ENCODE data around the gene CMTM7.

CMTM7 gene

DNA sequence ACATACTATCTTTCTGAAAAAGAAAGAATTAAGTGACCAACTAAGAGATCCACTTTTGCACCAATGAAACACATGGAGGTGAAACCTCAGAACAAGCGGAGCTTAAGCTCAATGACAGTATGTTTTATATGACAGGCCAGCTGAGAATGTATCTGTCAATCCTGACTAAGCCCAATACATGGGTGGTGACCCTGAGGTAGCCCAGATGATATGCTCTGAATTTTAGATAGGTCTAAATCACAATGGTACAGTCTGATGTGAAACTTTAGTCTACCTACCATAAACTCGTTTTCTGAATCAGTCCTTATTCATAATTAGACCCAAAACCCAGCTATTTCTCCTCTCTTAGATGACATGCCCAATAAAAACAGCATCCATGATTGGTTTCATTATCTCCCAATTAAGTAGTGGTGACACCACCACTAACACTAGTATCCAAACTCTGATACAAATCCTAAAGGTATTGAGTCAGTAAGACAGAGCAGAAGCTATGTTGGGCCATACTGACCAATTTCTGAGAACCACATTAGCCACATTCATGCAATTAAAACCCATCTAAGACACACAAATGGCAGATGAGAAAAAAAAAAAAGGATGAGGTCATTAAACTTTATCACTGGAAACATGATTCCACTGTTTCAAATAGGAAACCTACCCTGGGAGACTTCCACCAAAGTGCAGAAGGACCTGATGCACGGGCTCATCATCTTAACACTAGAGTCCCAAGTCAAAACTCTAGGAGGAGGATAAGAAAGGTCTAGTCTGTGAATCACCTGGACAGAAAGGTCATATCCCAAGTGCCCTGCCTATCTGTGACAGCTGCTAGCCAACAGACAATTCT is 90.4 kb downstream of the CMTM7 start:
- no peak for DNase-seq (ENCODE audit: low read depth, low spot score)
- H3K4me3 ChIP-seq (ENCODE audit: insufficient read length, low read depth) = no peak overlapping the region
- no peaks in the 10 kb centered on the region for H3K4me1 ChIP-seq (ENCODE audit: insufficient read depth, insufficient read length)
- no peak overlapping the region for H3K9ac ChIP-seq (ENCODE audit: insufficient read length, low read depth)
- H3K36me3 ChIP-seq (ENCODE audit: insufficient read depth, insufficient read length, low read length) = peaks cover 51% of the 10 kb centered on the region
- no peaks in the 10 kb centered on the region for H3K27me3 ChIP-seq (ENCODE audit: insufficient read depth, insufficient read length)
- no peaks in the 10 kb centered on the region for H3K9me3 ChIP-seq (ENCODE audit: insufficient read depth, low read length)
- TF ChIP-seq ZNF274 (IDR thresholded peaks at IDR 0.05; ENCODE audit: low read depth, low read length) = no peak
- no peak for TF ChIP-seq SUZ12 (IDR thresholded peaks at IDR 0.05; ENCODE audit: extremely low read depth, insufficient read depth, insufficient read length)
- TF ChIP-seq YY1 (IDR thresholded peaks at IDR 0.05; ENCODE audit: insufficient read depth, insufficient read length) = no peak

DNA sequence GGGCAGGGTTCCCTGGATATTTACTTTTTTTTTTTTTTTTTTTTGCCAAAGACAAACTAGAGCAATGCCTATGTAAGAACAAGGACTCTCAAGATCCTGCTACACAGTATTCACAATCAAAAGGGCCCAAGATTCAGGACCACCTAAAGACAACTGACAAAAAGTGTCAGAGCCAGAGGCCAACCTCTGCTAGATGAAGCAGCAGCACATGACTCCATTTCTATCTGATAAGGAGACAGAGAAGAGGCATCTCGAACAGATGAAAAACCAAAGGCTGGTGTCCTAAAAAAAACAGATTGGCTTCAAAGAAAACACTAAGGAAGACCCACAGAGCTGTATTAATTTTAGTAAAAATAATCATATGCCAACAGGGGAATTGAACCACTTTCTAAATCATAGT is 91.0 kb downstream of the CMTM7 start:
- no peaks in the 10 kb centered on the region for H3K27me3 ChIP-seq (ENCODE audit: insufficient read depth, insufficient read length)
- DNase-seq (ENCODE audit: low read depth, low spot score) = no peak
- H3K4me3 ChIP-seq (ENCODE audit: insufficient read length, low read depth) = no peak overlapping the region
- TF ChIP-seq SUZ12 (IDR thresholded peaks at IDR 0.05; ENCODE audit: extremely low read depth, insufficient read depth, insufficient read length) = no peak
- TF ChIP-seq ZNF274 (IDR thresholded peaks at IDR 0.05; ENCODE audit: low read depth, low read length) = no peak
- no peak for TF ChIP-seq YY1 (IDR thresholded peaks at IDR 0.05; ENCODE audit: insufficient read depth, insufficient read length)
- no peak overlapping the region for H3K9ac ChIP-seq (ENCODE audit: insufficient read length, low read depth)
- H3K9me3 ChIP-seq (ENCODE audit: insufficient read depth, low read length) = no peaks in the 10 kb centered on the region
- H3K36me3 ChIP-seq (ENCODE audit: insufficient read depth, insufficient read length, low read length) = peaks cover 54% of the 10 kb centered on the region
- no peaks in the 10 kb centered on the region for H3K4me1 ChIP-seq (ENCODE audit: insufficient read depth, insufficient read length)

DNA sequence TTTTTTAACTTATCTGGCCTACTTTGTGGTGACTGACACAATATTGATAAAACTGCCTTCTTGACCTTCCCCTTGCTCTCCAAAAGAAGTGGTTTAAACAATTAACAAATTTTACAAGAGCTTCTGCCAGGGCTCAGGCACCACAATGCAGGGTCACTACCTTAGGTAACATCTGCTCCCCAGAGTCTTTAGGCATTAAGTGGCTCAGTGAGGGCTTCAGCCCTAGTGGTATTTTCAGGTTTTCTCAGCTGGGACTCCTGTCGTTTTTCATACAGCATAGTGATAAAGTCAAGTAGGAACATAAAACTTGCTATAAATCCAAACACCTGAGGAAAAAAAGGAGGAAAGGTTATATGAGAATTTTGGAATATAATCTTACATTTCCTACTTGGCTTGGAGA is 92.1 kb downstream of the CMTM7 start:
- peaks cover 55% of the 10 kb centered on the region for H3K36me3 ChIP-seq (ENCODE audit: insufficient read depth, insufficient read length, low read length)
- TF ChIP-seq ZNF274 (IDR thresholded peaks at IDR 0.05; ENCODE audit: low read depth, low read length) = no peak
- TF ChIP-seq YY1 (IDR thresholded peaks at IDR 0.05; ENCODE audit: insufficient read depth, insufficient read length) = no peak
- DNase-seq (ENCODE audit: low read depth, low spot score) = no peak
- no peak overlapping the region for H3K4me3 ChIP-seq (ENCODE audit: insufficient read length, low read depth)
- no peaks in the 10 kb centered on the region for H3K27me3 ChIP-seq (ENCODE audit: insufficient read depth, insufficient read length)
- H3K4me1 ChIP-seq (ENCODE audit: insufficient read depth, insufficient read length) = no peaks in the 10 kb centered on the region
- H3K9me3 ChIP-seq (ENCODE audit: insufficient read depth, low read length) = no peaks in the 10 kb centered on the region
- no peak overlapping the region for H3K9ac ChIP-seq (ENCODE audit: insufficient read length, low read depth)

DNA sequence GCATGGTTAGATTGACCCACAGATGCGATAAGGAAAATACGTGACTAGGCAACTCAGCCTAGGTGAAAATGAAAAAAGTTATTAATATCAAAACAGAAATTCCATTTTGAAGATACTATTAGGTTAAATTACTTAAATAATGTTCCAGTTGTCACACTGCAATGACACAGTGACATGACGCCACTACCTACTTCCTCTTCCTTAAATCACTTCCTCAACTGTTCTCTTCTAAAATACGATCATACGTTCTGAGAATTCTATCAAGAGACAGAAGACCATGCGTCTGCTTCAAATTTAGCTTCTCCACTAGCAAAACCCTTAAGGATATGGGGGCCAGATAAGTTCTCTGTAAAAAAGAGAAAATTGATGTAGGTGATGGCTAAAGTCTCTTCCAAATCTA is 92.8 kb downstream of the CMTM7 start:
- no peak overlapping the region for H3K9ac ChIP-seq (ENCODE audit: insufficient read length, low read depth)
- TF ChIP-seq ZNF274 (IDR thresholded peaks at IDR 0.05; ENCODE audit: low read depth, low read length) (no peak), SUZ12 (IDR thresholded peaks at IDR 0.05; ENCODE audit: extremely low read depth, insufficient read depth, insufficient read length) (no peak), YY1 (IDR thresholded peaks at IDR 0.05; ENCODE audit: insufficient read depth, insufficient read length) (no peak)
- DNase-seq (ENCODE audit: low read depth, low spot score) = no peak
- H3K36me3 ChIP-seq (ENCODE audit: insufficient read depth, insufficient read length, low read length) = peaks cover 49% of the 10 kb centered on the region
- H3K27me3 ChIP-seq (ENCODE audit: insufficient read depth, insufficient read length) = no peaks in the 10 kb centered on the region
- no peak overlapping the region for H3K4me3 ChIP-seq (ENCODE audit: insufficient read length, low read depth)
- no peaks in the 10 kb centered on the region for H3K4me1 ChIP-seq (ENCODE audit: insufficient read depth, insufficient read length)
- H3K9me3 ChIP-seq (ENCODE audit: insufficient read depth, low read length) = no peaks in the 10 kb centered on the region

DNA sequence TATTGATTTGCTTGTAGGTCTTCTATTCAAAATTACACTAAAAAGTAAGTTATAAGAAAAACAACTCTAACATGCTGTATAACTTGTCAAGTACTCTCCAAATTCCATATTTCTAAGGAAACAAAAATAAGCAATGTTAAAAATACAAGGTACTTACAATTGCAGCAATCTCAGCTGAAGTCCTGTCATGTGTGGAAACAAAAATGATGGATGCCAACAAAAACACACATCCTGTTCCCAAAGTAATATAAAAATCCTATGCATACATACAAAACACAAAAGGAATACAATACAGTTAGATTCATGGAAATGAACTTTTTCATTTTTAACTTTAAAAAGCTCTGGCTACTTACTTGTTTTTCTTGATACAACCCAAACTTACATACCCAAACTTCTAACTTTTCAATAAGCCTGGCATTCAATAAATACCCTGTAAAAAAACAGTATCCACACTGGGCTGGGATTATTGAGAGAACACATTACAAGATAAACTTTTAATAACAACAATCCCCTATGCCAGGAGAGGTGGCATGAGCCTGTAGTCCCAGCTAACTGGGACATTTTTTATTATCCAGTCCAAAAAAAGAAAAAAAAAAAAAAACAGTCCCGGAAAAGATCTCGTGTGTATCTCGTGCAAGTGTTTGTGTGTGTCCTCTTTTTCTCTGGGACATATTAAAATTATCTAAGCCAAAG is 96.3 kb downstream of the CMTM7 start:
- no peak for TF ChIP-seq YY1 (IDR thresholded peaks at IDR 0.05; ENCODE audit: insufficient read depth, insufficient read length)
- no peak for TF ChIP-seq SUZ12 (IDR thresholded peaks at IDR 0.05; ENCODE audit: extremely low read depth, insufficient read depth, insufficient read length)
- no peak for TF ChIP-seq ZNF274 (IDR thresholded peaks at IDR 0.05; ENCODE audit: low read depth, low read length)
- Histone ChIP-seq H3K9ac (ENCODE audit: insufficient read length, low read depth) (no peak overlapping the region), H3K4me1 (ENCODE audit: insufficient read depth, insufficient read length) (no peaks in the 10 kb centered on the region), H3K36me3 (ENCODE audit: insufficient read depth, insufficient read length, low read length) (peaks cover 44% of the 10 kb centered on the region), H3K27me3 (ENCODE audit: insufficient read depth, insufficient read length) (no peaks in the 10 kb centered on the region), H3K9me3 (ENCODE audit: insufficient read depth, low read length) (no peaks in the 10 kb centered on the region), H3K4me3 (ENCODE audit: insufficient read length, low read depth) (no peak overlapping the region)
- no peak for DNase-seq (ENCODE audit: low read depth, low spot score)

DNA sequence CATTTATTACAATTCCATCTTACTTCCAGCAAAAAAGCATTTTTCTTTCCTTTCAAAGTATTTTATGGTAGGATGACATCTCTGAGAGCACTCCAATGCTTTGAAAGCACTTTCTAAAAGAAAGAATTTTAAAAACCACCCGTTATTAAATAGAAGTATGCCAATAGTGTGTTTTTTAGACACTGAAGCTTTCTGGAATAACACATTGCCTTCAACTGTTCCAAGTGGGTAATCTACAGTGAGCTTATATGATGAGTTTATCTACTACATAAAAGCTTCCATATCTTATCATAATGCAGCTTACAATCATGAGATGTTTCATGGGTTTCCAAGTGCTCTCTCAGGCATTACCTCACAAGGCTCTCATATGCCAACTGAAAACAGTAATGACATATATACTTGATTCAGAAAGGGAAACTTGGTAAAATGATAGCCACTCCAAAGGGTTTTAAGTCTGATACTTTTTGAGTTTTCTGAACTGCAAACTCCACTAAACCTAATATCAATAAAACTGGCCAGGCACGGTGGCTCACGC is 96.9 kb downstream of the CMTM7 start:
- H3K4me1 ChIP-seq (ENCODE audit: insufficient read depth, insufficient read length) = no peaks in the 10 kb centered on the region
- H3K9ac ChIP-seq (ENCODE audit: insufficient read length, low read depth) = no peak overlapping the region
- no peak for DNase-seq (ENCODE audit: low read depth, low spot score)
- peaks cover 38% of the 10 kb centered on the region for H3K36me3 ChIP-seq (ENCODE audit: insufficient read depth, insufficient read length, low read length)
- H3K9me3 ChIP-seq (ENCODE audit: insufficient read depth, low read length) = no peaks in the 10 kb centered on the region
- H3K27me3 ChIP-seq (ENCODE audit: insufficient read depth, insufficient read length) = no peaks in the 10 kb centered on the region
- no peak overlapping the region for H3K4me3 ChIP-seq (ENCODE audit: insufficient read length, low read depth)
- no peak for TF ChIP-seq YY1 (IDR thresholded peaks at IDR 0.05; ENCODE audit: insufficient read depth, insufficient read length)

DNA sequence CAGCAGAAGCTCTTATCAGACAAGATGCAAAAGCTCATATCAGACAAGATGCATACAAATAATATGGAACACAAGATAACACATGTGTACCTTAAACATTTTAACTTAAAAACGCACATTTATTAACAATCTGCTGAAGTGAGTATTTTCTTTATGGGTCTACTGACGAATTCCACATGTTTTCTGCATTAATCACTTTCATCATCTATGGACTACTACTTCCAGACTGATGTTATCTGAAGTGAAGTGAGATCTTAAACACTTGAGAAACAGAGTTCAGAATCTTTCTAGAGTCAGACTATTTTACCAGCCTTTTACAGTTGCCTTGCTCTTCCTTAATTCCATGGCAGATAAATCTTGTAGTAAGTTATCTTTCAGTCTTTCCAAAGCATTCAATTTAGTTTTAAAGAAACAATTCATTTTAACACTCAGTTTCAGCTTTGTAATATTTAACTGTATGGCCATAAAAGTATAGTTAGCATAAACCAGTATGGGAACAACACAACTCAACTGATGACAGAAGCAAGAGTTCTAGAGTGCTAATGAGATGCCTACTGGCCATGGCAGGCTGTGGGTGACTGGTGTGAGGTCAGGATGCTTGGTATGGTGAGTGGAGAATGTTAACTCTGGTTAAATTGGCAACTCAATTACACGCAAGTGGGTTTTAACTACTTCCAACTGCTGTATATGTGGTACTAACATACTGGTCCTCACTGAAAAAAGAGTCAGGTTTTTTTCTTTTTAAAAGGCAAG is 101.2 kb downstream of the CMTM7 start:
- H3K27me3 ChIP-seq (ENCODE audit: insufficient read depth, insufficient read length) = no peaks in the 10 kb centered on the region
- H3K9me3 ChIP-seq (ENCODE audit: insufficient read depth, low read length) = no peaks in the 10 kb centered on the region
- no peaks in the 10 kb centered on the region for H3K4me1 ChIP-seq (ENCODE audit: insufficient read depth, insufficient read length)
- no peak for TF ChIP-seq YY1 (IDR thresholded peaks at IDR 0.05; ENCODE audit: insufficient read depth, insufficient read length)
- TF ChIP-seq SUZ12 (IDR thresholded peaks at IDR 0.05; ENCODE audit: extremely low read depth, insufficient read depth, insufficient read length) = no peak
- TF ChIP-seq ZNF274 (IDR thresholded peaks at IDR 0.05; ENCODE audit: low read depth, low read length) = no peak
- no peak overlapping the region for H3K9ac ChIP-seq (ENCODE audit: insufficient read length, low read depth)
- no peak overlapping the region for H3K4me3 ChIP-seq (ENCODE audit: insufficient read length, low read depth)
- H3K36me3 ChIP-seq (ENCODE audit: insufficient read depth, insufficient read length, low read length) = peaks cover 15% of the 10 kb centered on the region
- no peak for DNase-seq (ENCODE audit: low read depth, low spot score)
